H54 (cell line): Measurements from ENCODE around the gene DIAPH2.

Experiments used
- DNase-seq: peaks from one replicate; pipeline ENCODE4 v3.0.0; 2011; ENCODE audit warnings: low spot score, mixed read lengths; ENCODE audit not compliant: insufficient read length
- FAIRE-seq: peaks from 3 replicates; lab custom pipeline; 2011; peaks lifted over from hg19 to GRCh38; lab: Jason Lieb, UNC
- POLR2A ChIP-seq: IDR thresholded peaks from 2 replicates; pipeline ENCODE4 v1.6.1; 2011; ENCODE audit warnings: low read depth, mild to moderate bottlenecking, low read length

The DIAPH2 gene

GRCh38 chrX:97602465-97603258, 918.0 kb downstream of the DIAPH2 start:
- no peak for FAIRE-seq
- no peak for TF ChIP-seq POLR2A
- DNase-seq = no peak

DNA sequence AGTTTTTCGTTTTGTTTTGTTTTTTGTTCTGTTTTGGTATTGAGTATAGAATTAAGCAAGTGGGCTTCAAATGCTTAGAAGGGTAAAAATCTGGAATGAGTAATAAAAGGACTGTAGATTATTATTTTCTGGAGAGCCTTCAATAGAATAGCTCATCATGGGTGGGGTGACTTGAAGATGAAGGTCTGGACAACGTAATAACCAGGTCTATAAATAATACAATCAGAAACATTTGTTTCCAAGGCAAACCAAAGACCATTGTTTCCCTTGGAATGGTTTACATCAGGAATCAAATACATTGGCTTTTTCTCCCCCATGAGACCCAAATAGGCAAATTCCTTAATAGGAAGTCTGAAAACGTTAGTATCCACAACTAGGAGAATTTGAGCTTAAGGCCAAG, 920.6 kb downstream of the DIAPH2 start:
- FAIRE-seq (no peak), DNase-seq (no peak)
- no peak for TF ChIP-seq POLR2A

DNA sequence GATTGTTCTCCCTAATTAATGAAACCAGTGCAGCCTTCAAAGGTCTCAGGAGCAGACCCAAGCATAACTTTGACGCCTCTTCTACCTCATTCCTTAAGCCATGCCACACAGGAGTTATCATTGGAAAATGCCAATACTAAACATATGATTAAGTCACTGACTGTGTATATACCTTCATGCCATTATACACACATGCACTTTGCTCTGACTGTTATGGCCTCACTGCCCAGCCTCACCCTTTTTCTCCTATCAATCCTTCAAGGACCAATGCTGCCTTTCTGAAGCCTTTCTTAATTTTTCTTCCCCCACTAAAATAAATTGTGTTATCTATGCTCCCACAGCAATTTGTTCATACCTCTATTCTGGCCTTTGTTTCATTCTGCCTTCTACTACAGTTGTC, 924.7 kb downstream of the DIAPH2 start:
- FAIRE-seq (no peak), DNase-seq (no peak)
- no peak for TF ChIP-seq POLR2A

GRCh38 chrX:97609938-97610337, 925.3 kb downstream of the DIAPH2 start:
- no peak for TF ChIP-seq POLR2A
- DNase-seq = no peak
- no peak for FAIRE-seq

GRCh38 chrX:97616883-97617530, 932.4 kb downstream of the DIAPH2 start:
- no peak for TF ChIP-seq POLR2A
- DNase-seq = peak; percentile 24
- FAIRE-seq = peak; percentile 85

DNA sequence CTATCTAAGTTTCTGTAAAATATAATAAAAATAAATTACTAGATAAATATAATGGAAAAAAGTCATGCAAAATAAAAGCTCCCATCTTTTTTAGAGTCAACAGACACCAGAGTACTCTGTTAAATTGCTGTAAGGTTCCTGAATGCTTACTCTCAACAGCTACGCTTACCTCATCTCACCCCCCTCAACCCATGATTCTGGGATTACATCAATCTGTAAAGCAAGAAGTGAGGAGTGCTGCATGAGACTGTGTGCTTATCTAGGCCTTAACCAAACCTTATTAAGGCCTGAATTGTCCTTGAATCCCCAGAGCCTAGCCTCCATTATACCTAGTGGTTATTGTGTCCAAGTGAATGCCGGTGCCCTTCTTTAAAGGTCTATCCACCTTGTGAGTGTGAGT, 934.9 kb downstream of the DIAPH2 start:
- DNase-seq (no peak), FAIRE-seq (no peak)
- TF ChIP-seq POLR2A = no peak

DNA sequence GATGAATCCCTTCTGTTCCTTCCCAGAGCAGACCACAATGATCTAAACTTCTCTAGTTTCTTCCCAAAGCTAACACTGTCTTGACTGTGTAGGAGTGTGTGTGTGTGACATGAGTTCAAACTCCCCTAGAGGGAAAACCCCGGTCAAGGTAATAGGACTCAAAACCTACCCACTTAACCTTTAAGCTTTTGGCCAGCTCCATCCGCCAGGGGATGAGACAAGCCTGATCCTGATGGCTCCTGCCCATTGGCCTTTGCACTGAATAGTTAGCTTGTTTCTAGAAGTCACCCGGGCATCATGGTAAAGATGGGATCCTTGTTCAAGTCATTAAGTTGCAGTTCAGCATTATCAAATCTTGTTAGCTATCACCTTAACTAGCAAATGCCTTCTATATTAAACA, 937.5 kb downstream of the DIAPH2 start:
- TF ChIP-seq POLR2A = no peak
- FAIRE-seq (no peak), DNase-seq (no peak)

DNA sequence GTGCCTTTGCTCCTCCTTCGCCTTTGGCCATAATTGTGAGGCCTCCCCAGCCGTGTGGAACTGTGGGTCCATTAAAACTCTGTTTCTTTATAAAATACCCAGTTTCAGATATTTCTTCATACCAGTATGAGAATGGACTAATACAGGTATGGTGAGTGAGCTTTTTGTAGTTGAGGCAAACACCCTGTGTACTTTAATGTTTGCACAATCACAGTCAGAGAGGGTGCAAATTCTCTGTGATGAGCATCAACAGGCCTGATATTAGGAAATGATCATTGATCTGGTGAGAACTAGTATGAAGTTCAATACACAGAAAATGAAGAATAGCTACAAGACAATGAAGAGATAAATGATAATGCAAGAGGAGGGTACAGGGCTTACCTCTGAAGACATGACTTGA, 943.7 kb downstream of the DIAPH2 start:
- DNase-seq = no peak
- no peak for TF ChIP-seq POLR2A
- FAIRE-seq = no peak

DNA sequence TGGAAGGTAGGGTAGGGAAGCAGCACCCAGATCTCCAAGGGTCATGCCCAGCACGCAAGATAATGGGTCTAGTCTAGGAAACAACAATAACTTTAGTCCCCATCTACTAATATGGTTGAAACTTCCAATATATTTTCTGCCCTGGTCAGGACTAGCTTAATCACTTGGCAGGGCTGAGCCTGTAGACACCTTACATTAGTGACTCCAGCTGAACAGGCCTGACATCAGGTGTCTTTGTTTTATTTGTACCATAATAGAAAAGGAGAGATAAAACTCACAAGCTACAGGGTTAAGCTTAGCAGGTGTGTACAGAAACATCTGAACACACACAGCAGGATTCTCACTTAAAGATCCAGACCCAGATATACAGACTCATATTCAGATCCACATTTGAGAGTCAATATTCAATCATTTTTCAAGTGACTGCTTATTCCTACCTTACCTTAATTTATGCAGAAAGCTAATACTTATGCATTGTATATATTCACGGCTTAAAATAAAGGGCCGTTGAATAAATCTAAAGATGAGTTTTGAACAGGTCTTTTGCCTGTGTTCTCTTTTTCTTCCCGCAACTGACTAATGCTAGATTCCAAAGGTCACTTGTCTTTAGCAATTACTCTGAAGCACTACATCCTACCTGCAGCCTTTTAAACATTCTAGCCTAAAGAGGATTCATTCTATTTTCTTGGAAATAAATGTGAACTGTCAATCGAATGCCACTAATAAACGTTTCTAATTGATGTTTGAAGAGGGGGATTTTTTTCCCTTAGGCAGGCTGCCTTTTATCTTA, 944.4 kb downstream of the DIAPH2 start:
- DNase-seq = no peak
- no peak for TF ChIP-seq POLR2A
- FAIRE-seq = no peak

DNA sequence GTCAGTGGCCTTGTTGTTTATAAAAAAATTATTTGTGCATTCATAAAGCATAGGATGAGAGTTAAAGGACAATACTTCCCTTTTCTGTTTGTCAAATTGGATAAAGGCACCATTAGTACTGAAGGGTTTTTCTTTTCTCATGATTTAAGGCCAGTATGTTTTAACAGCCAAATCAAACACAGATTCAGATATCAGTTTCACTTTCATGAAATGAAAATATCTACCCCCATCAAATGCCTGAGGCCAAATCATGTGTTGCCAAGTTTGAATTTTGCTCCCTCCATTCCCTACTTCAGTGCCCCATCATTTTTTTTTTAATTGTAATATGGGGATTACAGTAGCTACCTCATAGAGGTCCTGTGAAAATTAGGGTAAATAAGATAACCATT, 944.9 kb downstream of the DIAPH2 start:
- DNase-seq (no peak), FAIRE-seq (no peak)
- no peak for TF ChIP-seq POLR2A

GRCh38 chrX:97633798-97634197, 949.2 kb downstream of the DIAPH2 start:
- TF ChIP-seq POLR2A = no peak
- DNase-seq (no peak), FAIRE-seq (no peak)

DNA sequence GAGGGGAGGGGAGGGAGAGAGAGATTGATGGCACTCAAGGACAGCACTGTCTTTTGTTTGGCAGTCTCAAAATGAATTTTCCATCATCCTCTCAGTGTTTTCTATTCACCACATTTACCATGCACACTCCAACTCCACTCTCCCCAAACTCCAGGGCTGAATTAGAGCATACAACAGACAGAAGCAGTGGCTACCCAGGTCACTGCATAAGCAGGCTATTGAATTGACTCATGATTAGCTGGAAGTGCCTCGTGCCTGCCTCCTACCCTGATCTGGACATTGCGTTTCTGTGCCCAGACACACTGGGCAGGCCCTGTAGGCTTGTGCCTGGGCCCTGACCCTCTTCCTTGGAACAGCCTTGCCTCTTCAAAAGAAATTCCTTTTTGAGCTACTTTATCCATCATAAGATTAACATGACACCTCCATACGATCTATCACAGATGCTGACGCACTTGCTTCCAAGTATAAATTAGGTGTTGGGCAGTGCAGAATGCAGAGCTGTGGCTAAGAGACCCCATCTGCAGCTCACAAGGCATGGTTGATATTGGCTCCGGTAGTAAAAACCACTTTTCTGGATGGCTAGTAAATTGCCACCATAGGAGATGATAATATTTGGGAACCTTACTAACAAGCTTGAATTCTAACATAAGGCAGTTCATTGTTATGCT, 952.0 kb downstream of the DIAPH2 start:
- DNase-seq (no peak), FAIRE-seq (no peak)
- TF ChIP-seq POLR2A = no peak

DNA sequence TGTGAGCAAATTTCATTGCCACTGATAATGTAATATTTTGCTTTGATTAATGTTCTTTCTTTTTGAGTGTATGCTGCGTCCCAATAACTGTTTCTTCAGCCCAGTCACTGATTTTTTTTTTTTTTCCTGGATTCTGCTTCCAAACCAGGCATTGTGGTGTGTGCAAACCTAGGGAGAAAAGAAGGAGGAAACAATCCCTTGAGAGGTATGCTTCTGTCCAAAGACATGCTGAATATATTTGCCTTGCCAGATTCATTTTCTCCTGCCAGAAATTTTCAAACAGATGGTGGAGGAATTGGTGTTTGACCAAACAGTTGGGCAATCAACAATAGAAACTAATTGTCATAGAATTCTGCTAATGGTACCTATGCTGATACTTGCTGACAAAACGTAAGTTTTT, 952.6 kb downstream of the DIAPH2 start:
- FAIRE-seq (no peak), DNase-seq (no peak)
- TF ChIP-seq POLR2A = no peak

DNA sequence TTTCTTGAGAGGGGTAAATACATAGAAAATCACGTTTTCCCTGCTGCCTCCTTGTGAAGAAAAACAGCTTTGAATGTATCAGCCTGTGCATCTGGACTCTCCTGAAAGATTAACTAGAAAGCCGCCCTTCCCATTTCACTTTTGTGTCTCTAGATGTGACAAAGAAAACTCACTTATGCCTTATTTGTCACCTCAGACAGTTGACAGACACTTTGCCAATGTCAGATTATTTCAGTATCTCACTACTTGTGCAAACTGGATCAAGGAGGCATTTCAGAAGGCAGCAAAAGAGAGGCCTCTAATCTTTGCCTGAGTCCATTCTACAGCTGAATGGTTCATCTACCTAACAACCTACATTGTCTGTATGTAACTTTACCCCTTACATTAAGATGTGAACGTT, 954.0 kb downstream of the DIAPH2 start:
- FAIRE-seq (no peak), DNase-seq (no peak)
- no peak for TF ChIP-seq POLR2A
